ENCODE measurements around the gene SORBS1.
A peak's percentile ranks its signal among the peaks of the same experiment; 100 is the strongest.

The SORBS1 gene

GRCh38 chr10:95373660-95374059, 187.5 kb downstream of the SORBS1 start:
- in situ Hi-C loops (cut with HindIII; ENCODE audit: low sequenced_read_pairs) = no loop called here
- no peak overlapping the region for H3K4me3 ChIP-seq (ENCODE audit: low read depth, low read length)
- no peak for DNase-seq (ENCODE audit: low read depth)
- TF ChIP-seq CTCF (IDR thresholded peaks at IDR 0.05; ENCODE audit: low read depth, low read length, missing control alignments) = no peak

DNA sequence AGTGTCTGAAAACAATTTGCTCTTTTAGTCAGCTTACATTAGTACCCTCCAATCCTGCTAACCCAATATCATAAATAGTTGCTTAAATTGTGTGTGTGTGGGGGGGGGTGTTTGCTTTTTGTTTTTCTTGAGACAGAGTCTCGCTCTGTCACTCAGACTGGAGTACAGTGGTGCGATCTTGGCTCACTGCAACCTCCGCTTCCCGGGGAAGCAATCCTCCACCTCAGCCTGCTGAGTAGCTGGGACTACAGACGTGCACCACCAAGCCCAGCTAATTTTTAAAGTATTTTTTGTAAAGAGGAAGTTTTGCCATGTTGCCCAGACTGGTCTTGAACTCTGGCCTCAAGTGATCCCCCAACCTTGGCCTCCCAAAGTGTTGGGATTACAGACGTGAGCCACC, 196.8 kb downstream of the SORBS1 start:
- in situ Hi-C loops (cut with HindIII; ENCODE audit: low sequenced_read_pairs) = no loop called here
- DNase-seq (ENCODE audit: low read depth) = no peak
- no peak for TF ChIP-seq CTCF (IDR thresholded peaks at IDR 0.05; ENCODE audit: low read depth, low read length, missing control alignments)
- no peak overlapping the region for H3K4me3 ChIP-seq (ENCODE audit: low read depth, low read length)

DNA sequence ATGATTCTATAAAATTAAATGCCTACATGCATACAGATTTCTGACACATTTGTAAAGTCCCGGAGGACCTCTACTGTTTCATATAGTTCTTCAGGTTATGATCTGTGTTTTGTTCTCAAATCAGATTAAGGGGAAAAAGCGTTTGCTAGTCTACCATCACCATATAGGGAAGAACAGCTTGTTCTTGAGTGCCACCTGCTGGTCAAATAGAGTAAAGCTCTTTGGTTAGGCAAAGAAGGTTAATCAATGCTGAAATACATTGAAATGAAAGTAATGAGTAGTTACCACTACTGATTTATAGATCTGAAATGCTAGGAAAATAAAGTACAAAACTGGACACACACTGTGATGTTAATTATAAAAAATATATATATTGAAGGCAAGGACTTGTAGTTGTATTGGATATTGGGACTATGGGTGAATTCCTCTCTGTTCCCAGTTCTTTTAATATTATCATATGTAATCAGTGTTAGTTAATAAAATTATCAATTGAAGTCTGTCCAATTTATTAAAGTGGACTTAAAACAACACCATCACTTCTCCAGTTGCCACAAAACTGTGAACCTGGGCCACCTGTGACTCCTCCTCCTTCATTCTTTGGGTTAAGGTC, 197.8 kb downstream of the SORBS1 start:
- peak; percentile 79 for TF ChIP-seq CTCF (IDR thresholded peaks at IDR 0.05; ENCODE audit: low read depth, low read length, missing control alignments)
- no peak overlapping the region for H3K4me3 ChIP-seq (ENCODE audit: low read depth, low read length)
- peak; percentile 63 for DNase-seq (ENCODE audit: low read depth)
- in situ Hi-C loops (cut with HindIII; ENCODE audit: low sequenced_read_pairs) = no loop called here

DNA sequence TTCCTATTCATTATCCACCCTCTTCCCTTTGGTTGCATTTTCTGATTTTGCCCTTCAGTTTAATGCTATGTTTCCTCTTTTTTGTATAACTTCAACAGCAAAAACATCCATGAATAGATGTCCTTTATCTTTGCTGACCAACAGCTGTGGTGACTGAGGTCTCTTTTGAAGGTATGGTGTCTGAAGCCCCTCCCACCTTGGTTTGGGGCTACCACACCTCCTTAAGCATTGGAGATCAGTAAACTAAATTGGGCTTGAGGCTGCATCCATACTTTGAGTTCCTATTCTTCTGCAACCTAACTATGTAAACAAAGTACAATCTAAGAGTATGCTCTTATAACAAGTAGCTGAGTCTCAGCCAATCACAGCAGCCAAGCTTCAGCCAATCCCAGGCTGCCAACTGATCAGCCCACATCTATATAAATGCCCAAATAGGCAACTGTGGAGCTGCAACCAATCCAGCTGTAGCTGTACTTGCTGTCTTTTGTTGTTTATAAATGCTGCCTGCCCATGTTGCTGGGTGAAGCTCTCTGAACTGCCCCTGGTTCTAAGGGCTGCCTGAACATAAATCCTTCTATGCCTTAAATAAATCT, 201.0 kb downstream of the SORBS1 start:
- DNase-seq (ENCODE audit: low read depth) = no peak
- no peak for TF ChIP-seq CTCF (IDR thresholded peaks at IDR 0.05; ENCODE audit: low read depth, low read length, missing control alignments)
- H3K4me3 ChIP-seq (ENCODE audit: low read depth, low read length) = no peak overlapping the region
- in situ Hi-C loops (cut with HindIII; ENCODE audit: low sequenced_read_pairs) = no loop called here

- no peak for TF ChIP-seq CTCF (IDR thresholded peaks at IDR 0.05; ENCODE audit: low read depth, low read length, missing control alignments)
- DNase-seq (ENCODE audit: low read depth) = no peak
- in situ Hi-C loops (cut with HindIII; ENCODE audit: low sequenced_read_pairs) = no loop called here
- no peak overlapping the region for H3K4me3 ChIP-seq (ENCODE audit: low read depth, low read length)
Observed at GRCh38 chr10:95359466-95359865, 201.7 kb downstream of the SORBS1 start.

GRCh38 chr10:95356190-95356955, 204.8 kb downstream of the SORBS1 start:
- H3K4me3 ChIP-seq (ENCODE audit: low read depth, low read length) = no peak overlapping the region
- DNase-seq (ENCODE audit: low read depth) = no peak
- no peak for TF ChIP-seq CTCF (IDR thresholded peaks at IDR 0.05; ENCODE audit: low read depth, low read length, missing control alignments)
- in situ Hi-C loops (cut with HindIII; ENCODE audit: low sequenced_read_pairs) = no loop called here

Data from astrocyte of the cerebellum (primary cell).